Measurements from ENCODE around the gene TAC4.

TAC4 gene, protein sequence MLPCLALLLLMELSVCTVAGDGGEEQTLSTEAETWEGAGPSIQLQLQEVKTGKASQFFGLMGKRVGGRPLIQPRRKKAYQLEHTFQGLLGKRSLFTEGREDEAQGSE

DNA sequence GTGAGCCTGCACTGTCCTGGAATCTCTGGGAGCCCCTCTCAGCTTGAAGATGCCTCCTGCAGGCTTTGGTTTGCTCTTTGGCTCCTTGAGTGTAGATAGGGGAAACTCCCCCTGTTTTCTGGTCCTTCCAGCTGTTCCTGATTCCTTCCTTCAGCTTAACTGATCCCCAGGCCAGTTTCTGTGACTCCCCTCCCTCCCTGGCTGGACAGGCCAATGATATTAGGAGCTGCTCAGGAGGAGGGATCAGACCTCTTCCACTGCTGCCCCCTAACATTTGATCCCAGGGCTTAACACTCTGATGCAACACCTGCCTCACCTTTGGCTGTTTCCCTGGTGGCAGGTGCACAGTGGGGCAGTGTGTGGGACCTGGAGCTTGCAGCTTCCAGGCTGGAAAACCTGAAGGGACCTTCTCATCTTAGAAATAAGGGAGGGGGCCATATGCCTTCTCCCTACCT lies at the start of gene TAC4:
Gene TAC4, minus strand, starts transcription at position 51 of the 455 bp plus-strand sequence. CDS start 52 bp downstream, outside the sequence.
- DNase-seq (ENCODE audit: low spot score in 2 of 2) (no peak), ATAC-seq (ENCODE audit: low read depth) (no peak)
- Mint-ChIP-seq H3K27ac (no peak within 1 kb of the TSS), H3K4me1 (peaks cover 13% of the 10 kb centered on the region), H3K9me3 (no peaks in the 10 kb centered on the region), H3K4me3 (no peak within 1 kb of the TSS), H3K36me3 (no peaks in the 10 kb centered on the region), H3K27me3 (peaks cover 2% of the 10 kb centered on the region)

DNA sequence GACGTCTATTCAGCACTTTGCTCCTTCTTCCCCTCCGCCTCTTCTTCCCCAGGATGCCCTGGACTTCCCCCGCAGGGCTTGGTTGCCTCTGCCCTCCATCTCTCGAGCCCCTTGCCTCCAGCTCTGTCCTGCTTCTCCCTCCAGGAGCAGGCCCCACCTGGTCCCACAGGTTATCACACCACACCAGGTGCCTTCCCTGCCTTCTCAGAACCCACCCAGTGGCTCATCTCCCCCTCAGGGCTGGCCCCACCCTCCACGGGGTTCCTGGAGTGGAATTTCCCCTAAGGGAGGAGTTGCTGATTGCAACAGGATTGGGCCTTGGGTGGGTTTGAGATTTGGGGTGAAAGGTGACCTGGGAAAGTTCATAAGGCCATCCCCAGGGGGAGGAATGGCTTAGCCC lies 49.0 kb upstream of the TAC4 start:
- Mint-ChIP-seq H3K27me3 (peaks cover 39% of the 10 kb centered on the region), H3K4me1 (peaks cover 5% of the 10 kb centered on the region), H3K36me3 (no peaks in the 10 kb centered on the region), H3K4me3 (no peak overlapping the region), H3K27ac (no peak overlapping the region), H3K9me3 (no peaks in the 10 kb centered on the region)
- ATAC-seq (ENCODE audit: low read depth): no peak
- DNase-seq (ENCODE audit: low spot score in 2 of 2): no peak

DNA sequence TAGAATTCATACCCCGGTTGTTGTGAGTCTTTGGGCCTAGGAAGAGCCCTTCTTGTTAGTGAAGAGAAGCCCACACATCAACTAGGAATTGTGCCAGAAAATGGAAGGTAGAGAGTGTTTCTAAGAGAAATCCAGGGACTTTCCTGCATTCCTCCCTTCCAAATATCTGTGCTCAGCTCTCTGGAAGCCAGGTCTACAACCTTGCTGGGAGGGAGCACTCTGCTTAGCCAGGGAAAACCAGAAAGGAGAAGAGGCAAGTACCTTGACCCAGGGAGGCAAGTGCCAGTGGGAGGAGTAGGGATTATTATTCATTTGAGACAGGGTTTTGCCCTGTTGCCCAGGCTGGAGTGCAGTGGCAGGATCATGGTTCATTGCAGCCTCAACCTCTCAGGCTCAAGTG lies 48.4 kb upstream of the TAC4 start:
- Mint-ChIP-seq H3K27ac (no peak overlapping the region), H3K4me3 (no peak overlapping the region), H3K36me3 (no peaks in the 10 kb centered on the region), H3K4me1 (no peaks in the 10 kb centered on the region), H3K9me3 (no peaks in the 10 kb centered on the region), H3K27me3 (peaks cover 37% of the 10 kb centered on the region)
- no peak for DNase-seq (ENCODE audit: low spot score in 2 of 2)
- no peak for ATAC-seq (ENCODE audit: low read depth)

DNA sequence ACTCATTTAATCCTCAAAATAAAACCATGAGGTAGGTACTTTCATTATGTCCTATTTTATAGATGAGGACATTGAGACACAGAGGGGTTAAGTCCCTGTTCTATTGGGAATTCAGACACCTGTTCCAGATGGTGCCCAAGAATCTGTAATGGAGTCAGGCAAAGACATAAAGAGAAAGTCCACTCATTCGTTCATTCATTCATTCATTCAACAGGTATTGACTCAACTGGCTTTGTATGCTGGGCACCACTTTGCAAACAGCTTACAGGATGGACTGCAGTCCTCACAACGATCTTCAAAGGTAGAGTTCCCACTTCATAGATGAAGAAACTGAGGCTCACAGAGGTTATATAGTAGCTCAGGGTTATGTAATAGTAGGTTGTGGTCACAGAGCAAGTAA lies 47.9 kb upstream of the TAC4 start:
- Mint-ChIP-seq H3K4me3 (no peak overlapping the region), H3K27ac (no peak overlapping the region), H3K27me3 (peaks cover 41% of the 10 kb centered on the region), H3K4me1 (no peaks in the 10 kb centered on the region), H3K36me3 (no peaks in the 10 kb centered on the region), H3K9me3 (no peaks in the 10 kb centered on the region)
- no peak for ATAC-seq (ENCODE audit: low read depth)
- DNase-seq (ENCODE audit: low spot score in 2 of 2): no peak

DNA sequence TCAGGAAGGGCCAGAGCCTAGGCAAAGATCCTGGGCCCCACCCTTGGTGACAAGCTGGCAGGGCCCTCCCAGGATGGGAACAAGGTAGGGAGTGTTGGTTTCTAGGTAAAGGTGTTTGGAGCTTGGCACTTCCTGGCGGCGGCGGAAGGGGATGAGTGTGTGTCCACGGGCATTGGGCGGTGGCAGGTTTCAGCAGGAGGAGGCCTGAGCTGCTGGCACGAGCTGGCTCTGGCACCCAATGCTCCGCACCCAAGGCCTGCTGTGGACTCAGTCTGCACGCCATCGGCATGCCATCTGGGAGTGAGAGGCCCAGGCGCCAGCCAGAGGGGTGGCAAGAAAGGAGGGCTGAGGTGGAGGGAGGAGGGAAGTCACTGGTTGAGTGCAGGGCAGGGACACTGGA lies 46.9 kb upstream of the TAC4 start:
- H3K27ac Mint-ChIP-seq: no peak overlapping the region
- H3K9me3 Mint-ChIP-seq: no peaks in the 10 kb centered on the region
- H3K4me1 Mint-ChIP-seq: no peaks in the 10 kb centered on the region
- H3K27me3 Mint-ChIP-seq: peaks cover 37% of the 10 kb centered on the region
- H3K4me3 Mint-ChIP-seq: no peak overlapping the region
- no peaks in the 10 kb centered on the region for H3K36me3 Mint-ChIP-seq
- DNase-seq (ENCODE audit: low spot score in 2 of 2) (no peak), ATAC-seq (ENCODE audit: low read depth) (no peak)

DNA sequence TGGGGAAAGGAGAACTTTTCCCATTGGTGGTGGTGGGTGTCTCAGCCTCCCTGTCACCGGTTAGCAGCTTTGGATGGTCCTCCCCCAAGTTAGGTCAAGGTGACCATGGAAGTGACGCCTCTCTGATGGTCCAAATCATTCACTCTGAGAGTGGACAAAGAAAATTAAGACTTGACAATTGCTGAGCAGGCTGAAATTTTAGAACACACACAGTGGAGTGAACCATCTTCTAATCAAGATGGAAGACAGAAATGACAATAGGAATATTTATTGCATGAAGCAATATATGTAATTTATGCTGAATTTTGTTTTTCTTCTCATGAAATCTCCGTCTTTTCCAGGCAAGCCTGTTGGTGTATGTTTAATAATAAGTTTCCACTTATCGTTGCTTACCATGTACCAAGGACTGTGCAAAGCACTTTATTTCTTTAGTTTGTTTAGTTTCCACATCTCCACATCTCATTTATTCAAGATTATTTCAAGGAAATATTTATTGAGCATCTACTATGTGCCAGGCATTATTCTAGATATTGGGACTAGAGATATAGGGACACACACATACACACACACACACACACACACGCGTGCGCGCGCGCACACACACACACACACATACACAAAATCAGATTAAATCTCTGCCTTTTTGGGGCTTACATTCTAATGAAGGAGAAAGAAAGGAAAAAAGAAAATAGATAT lies 44.0 kb upstream of the TAC4 start:
- no peak overlapping the region for H3K4me3 Mint-ChIP-seq
- DNase-seq (ENCODE audit: low spot score in 2 of 2) (no peak), ATAC-seq (ENCODE audit: low read depth) (no peak)
- no peaks in the 10 kb centered on the region for H3K9me3 Mint-ChIP-seq
- H3K36me3 Mint-ChIP-seq: no peaks in the 10 kb centered on the region
- no peak overlapping the region for H3K27ac Mint-ChIP-seq
- H3K27me3 Mint-ChIP-seq: peaks cover 36% of the 10 kb centered on the region
- no peaks in the 10 kb centered on the region for H3K4me1 Mint-ChIP-seq

DNA sequence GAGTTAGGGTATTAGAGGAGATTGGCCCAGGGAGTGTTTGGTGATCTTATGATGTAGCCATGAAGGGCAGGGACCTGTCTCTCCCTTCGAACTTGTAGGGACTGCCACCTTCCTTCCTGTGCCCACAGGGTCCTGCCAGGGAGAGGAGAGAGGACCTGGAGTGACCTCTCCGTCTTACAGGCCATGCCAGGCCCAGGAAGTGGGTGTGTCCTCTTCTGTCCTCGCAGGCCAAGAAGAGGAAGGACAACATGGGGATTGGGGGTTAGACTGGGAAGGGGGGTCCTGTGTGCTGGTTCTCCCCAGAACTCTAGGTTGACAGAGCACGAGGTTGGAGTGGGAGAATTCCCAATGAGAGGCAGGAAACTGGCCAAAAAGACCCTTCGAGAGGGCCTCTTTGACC lies 43.4 kb upstream of the TAC4 start:
- Mint-ChIP-seq H3K9me3 (no peaks in the 10 kb centered on the region), H3K27ac (no peak overlapping the region), H3K4me3 (no peak overlapping the region), H3K4me1 (no peaks in the 10 kb centered on the region), H3K27me3 (peaks cover 34% of the 10 kb centered on the region), H3K36me3 (no peaks in the 10 kb centered on the region)
- DNase-seq (ENCODE audit: low spot score in 2 of 2) (no peak), ATAC-seq (ENCODE audit: low read depth) (no peak)

DNA sequence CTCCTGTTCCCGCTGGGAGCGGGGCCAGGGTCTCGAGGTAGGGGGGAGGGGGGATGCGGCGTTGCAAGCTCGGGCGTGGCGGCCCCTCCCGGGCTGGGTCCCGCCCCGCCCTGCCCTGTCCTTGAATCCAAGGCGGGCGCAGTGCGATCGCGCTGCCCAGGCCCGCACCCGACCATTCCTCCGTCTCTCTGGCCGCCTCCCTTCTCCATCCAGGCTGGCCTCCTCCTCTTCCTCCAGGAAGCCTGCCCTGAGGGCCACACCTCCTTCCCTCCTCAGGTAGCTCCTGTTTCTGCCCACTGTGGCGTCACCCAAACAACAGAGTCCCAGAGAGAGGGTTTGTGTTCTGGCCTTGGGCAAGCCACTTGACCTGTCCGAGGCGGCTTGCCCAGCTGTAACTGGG lies 43.0 kb upstream of the TAC4 start:
- Mint-ChIP-seq H3K4me3 (no peak overlapping the region), H3K4me1 (no peaks in the 10 kb centered on the region), H3K27me3 (peaks cover 32% of the 10 kb centered on the region), H3K9me3 (no peaks in the 10 kb centered on the region), H3K27ac (no peak overlapping the region), H3K36me3 (no peaks in the 10 kb centered on the region)
- DNase-seq (ENCODE audit: low spot score in 2 of 2) (no peak), ATAC-seq (ENCODE audit: low read depth) (no peak)

DNA sequence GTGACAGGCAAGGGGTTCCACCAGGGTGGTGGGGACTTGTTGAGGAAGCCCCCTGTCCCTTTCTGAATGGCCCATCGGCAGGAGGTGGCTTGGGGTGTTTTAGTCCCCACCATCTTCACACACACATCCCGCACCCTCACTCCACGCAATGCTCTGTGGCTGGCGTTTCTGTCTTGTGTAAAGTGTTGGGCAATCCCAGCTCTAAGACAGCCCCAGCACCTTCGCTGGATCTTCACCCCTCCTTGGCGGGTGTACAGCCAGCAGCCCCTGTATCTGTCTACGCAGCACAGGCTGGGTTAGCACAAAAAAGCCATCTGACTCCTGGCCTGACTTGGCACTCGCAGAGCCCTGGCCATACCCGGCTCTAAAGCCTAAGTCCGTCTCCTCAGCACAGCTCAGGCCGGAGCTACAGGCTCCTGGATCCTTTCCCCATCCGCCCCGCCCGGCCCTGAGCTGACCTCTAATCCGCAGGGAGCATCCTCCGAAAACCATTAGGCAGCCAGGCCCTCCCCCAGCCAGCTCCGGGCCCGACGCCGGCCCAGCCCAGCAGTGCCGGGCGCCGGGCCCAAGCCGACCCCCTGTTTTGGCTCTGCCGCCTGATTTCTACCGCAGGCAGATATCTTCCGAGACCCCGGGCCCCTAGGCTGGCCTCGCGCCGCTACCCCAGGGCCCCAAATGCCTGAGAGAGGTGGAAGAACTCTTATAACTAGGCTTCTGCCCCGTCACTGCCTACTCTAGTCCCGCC lies 42.4 kb upstream of the TAC4 start:
- Mint-ChIP-seq H3K4me1 (no peaks in the 10 kb centered on the region), H3K36me3 (no peaks in the 10 kb centered on the region), H3K9me3 (no peaks in the 10 kb centered on the region), H3K4me3 (no peak overlapping the region), H3K27ac (no peak overlapping the region), H3K27me3 (peaks cover 31% of the 10 kb centered on the region)
- no peak for DNase-seq (ENCODE audit: low spot score in 2 of 2)
- no peak for ATAC-seq (ENCODE audit: low read depth)

DNA sequence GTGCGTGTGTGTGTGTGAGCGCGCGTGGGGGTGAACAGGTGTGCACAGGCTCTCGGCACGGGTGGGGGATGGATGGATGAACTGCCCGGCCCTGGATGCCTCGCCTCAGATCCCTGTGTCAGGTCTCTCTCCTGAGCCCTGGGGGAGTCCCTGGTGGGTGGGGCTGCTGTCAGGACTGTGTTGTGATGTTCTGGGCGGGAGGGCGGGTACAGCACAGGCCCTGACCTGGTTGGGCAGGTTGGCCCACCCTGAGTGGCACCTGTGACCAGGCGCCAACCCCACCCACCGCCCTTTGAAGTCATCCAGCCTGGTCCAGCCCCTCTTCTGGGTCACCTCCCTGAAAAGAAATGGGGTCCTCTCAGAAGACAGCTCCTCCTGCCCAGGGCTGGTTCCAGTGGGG lies 41.6 kb upstream of the TAC4 start:
- Mint-ChIP-seq H3K36me3 (no peaks in the 10 kb centered on the region), H3K4me3 (no peak overlapping the region), H3K4me1 (no peaks in the 10 kb centered on the region), H3K27me3 (peaks cover 31% of the 10 kb centered on the region), H3K27ac (no peak overlapping the region), H3K9me3 (no peaks in the 10 kb centered on the region)
- DNase-seq (ENCODE audit: low spot score in 2 of 2): no peak
- ATAC-seq (ENCODE audit: low read depth): no peak

DNA sequence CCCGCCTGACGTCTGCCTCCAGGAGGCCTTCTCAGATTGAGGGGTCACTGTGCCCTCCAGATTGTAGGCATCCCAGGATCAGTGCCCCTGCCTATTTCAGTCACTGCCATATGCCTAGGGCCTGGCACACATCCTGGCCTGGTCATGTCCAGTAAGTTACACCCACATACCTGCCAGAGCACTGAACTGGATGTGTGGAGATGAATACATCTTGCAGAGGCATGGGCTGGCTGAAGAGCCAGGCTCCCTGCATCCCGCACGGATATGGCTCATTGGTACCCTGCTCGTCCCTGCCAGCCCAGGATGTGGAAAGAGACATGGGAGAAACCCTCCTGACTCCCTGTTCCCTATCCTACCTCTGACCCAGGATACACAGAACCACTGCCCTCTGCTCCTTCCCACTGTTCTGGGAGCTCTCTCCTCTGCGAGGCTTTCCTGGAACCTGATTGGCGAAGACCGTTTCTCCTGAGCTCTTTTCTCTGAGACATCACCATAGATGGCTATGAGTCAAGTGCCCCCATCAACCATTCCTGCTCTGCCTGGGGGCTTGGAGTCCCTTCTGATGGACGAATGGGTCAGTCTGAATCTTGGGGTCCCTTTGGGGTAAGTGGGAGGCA lies 40.0 kb upstream of the TAC4 start:
- Mint-ChIP-seq H3K4me3 (no peak overlapping the region), H3K27ac (no peak overlapping the region), H3K4me1 (no peaks in the 10 kb centered on the region), H3K9me3 (no peaks in the 10 kb centered on the region), H3K27me3 (peaks cover 25% of the 10 kb centered on the region), H3K36me3 (no peaks in the 10 kb centered on the region)
- no peak for DNase-seq (ENCODE audit: low spot score in 2 of 2)
- ATAC-seq (ENCODE audit: low read depth): no peak

DNA sequence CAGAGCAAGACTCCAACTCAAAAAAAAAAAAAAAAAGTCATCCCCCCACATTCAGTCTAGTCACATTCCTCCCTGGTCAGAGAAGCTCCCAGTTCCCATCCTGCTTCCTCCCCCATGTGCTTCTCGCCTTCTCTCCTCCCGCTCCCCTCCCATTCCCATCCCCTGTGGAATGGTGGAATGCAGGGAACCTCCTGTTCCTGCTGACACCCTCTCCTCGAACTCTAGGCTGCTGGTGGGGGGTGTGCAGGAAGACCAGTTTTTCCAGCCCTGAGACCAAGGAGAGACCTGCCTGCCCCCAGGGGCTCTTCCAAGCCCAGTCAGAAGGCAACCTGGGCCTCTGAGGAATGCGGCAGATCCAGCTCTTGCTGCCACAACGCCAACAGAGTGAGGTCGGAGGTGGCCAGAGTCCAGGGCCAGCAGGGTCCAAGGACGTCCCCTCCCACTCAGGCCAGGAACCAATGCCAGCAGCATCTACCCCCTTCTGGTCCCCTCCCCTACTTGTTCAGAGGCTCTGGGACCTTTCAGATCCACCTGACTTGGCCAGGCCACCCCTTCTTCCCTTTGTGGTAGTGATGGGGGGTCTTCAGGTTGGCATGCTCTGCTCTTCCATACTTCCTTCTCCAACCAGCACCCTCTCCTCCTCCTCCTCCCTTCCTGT lies 39.3 kb upstream of the TAC4 start:
- Mint-ChIP-seq H3K27ac (no peak overlapping the region), H3K4me3 (no peak overlapping the region), H3K36me3 (no peaks in the 10 kb centered on the region), H3K9me3 (no peaks in the 10 kb centered on the region), H3K4me1 (no peaks in the 10 kb centered on the region), H3K27me3 (peaks cover 25% of the 10 kb centered on the region)
- no peak for DNase-seq (ENCODE audit: low spot score in 2 of 2)
- ATAC-seq (ENCODE audit: low read depth): no peak

DNA sequence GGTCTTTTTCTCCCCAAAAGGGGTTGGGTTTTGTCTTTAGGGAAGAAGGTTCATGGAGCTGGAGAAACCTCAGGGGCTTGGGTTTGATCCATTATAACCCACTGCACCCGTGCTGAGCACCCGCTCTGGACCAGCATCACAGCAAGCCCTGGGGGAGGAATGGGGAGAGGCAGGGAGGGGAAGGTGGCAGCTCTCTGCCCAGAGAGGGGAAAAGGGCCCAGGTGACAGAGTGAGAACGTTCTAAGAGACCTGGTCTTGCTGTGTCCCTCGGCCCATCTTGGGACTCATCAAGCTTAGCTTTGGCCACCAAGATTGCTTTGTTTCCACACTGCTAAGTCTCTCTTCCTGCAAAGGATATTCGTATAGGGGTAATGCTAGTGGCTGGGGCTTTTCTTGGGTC lies 38.2 kb upstream of the TAC4 start:
- H3K27me3 Mint-ChIP-seq: peaks cover 20% of the 10 kb centered on the region

DNA sequence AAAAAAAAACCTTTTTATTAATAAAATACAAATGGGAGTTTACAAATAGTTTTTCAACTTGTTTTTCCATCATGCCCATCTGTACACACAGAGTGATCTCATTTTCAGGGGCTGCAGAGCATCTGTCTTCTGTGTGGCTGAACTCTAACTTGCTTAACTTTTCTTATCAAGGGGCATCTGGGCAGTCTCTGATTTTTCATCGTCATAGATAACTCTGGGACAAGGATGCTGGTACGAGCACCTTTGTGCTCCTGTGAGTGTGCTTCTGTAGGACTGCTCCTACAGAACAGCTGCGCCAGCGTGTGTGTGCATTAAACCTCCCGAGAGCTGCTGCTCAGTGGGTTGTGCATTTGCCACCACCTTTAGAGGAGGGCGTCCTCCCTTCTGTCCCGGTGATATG lies 34.6 kb upstream of the TAC4 start:
- ATAC-seq (ENCODE audit: low read depth): no peak
- Mint-ChIP-seq H3K27ac (no peak overlapping the region), H3K36me3 (no peaks in the 10 kb centered on the region)

More for the DNA sequence above, 38.2 kb upstream of the TAC4 start:
- Mint-ChIP-seq H3K36me3 (no peaks in the 10 kb centered on the region), H3K4me1 (no peaks in the 10 kb centered on the region), H3K9me3 (no peaks in the 10 kb centered on the region), H3K27ac (no peak overlapping the region), H3K4me3 (no peak overlapping the region)
- ATAC-seq (ENCODE audit: low read depth) (no peak), DNase-seq (ENCODE audit: low spot score in 2 of 2) (no peak)

More for the DNA sequence above, 34.6 kb upstream of the TAC4 start:
- Mint-ChIP-seq H3K4me1 (peaks cover 4% of the 10 kb centered on the region), H3K27me3 (peaks cover 17% of the 10 kb centered on the region), H3K9me3 (no peaks in the 10 kb centered on the region), H3K4me3 (no peak overlapping the region)
- no peak for DNase-seq (ENCODE audit: low spot score in 2 of 2)

Data from memory B cell (primary cell).